Activated T-cell treated with anti-CD3 and anti-CD28 coated beads, Interleukin-2, amount 50 U/mL, for 72 hours (primary cell): Measurements from ENCODE around the gene HOXA11. TPM values are rescaled to one million over a fixed set of nuclear protein-coding genes. Genes with fewer than 3 reads are reported as not detected.
A peak's percentile ranks its signal among the peaks of the same experiment; 100 is the strongest.

Experiments
- ATAC-seq, 2 donors: fragments of 150-1000 bp; cut with Tn5 transposase; replicated peaks in 1 of 2; 2 replicates each; pipeline ENCODE4 v1.10.0; 2021; ENCODE audit warnings: moderate library complexity in 2 of 2, mild to moderate bottlenecking in 1 of 2
- DNase-seq, 2 donors: peaks; one replicate each; pipeline ENCODE4 v3.0.0; 2021 to 2022; ENCODE audit warnings: mixed read lengths in 1 of 2
- H3K27ac Mint-ChIP-seq: one replicate; pipeline ENCODE4 v1.8.0; 2022; ENCODE audit warnings: mild to moderate bottlenecking, moderate library complexity, mixed read lengths
- H3K27me3 Mint-ChIP-seq: one replicate; pipeline ENCODE4 v1.8.0; 2022; ENCODE audit warnings: low read depth, mixed read lengths
- H3K36me3 Mint-ChIP-seq, 2 donors: one replicate each; pipeline ENCODE4 v1.8.0; 2022; ENCODE audit warnings: mixed read lengths in 2 of 2, mild to moderate bottlenecking in 1 of 2; ENCODE audit not compliant: insufficient read depth in 2 of 2
- H3K4me1 Mint-ChIP-seq: one replicate; pipeline ENCODE4 v1.8.0; 2022; ENCODE audit warnings: low read depth, mixed read lengths
- H3K4me3 Mint-ChIP-seq, 2 donors: one replicate each; pipeline ENCODE4 v1.8.0; 2022; ENCODE audit warnings: mild to moderate bottlenecking in 2 of 2, mixed read lengths in 2 of 2, moderate library complexity in 2 of 2
- H3K9me3 Mint-ChIP-seq, 2 donors: one replicate each; pipeline ENCODE4 v1.8.0; 2022; ENCODE audit warnings: mixed read lengths in 2 of 2
- total RNA-seq, 2 donors: library from RNA; stranded (reverse); gene quantifications; one replicate each; pipeline ENCODE4 v1.2.3, GENCODE V29; 2022

The HOXA11 gene
- total RNA-seq, 2 donors from 2014 or later = 0.09 to 0.14 TPM

- Mint-ChIP-seq H3K27me3 (peaks cover 92% of the 10 kb centered on the region), H3K4me3 (peak overlapping the region; percentile 42 to 51), H3K36me3 (no peaks in the 10 kb centered on the region), H3K9me3 (no peaks in the 10 kb centered on the region), H3K4me1 (peaks cover 34% of the 10 kb centered on the region), H3K27ac (no peak overlapping the region)
- DNase-seq (no peak), ATAC-seq (no peak)
Observed at GRCh38 chr7:27193335-27194001, 8.4 kb upstream of the HOXA11 start.

DNA sequence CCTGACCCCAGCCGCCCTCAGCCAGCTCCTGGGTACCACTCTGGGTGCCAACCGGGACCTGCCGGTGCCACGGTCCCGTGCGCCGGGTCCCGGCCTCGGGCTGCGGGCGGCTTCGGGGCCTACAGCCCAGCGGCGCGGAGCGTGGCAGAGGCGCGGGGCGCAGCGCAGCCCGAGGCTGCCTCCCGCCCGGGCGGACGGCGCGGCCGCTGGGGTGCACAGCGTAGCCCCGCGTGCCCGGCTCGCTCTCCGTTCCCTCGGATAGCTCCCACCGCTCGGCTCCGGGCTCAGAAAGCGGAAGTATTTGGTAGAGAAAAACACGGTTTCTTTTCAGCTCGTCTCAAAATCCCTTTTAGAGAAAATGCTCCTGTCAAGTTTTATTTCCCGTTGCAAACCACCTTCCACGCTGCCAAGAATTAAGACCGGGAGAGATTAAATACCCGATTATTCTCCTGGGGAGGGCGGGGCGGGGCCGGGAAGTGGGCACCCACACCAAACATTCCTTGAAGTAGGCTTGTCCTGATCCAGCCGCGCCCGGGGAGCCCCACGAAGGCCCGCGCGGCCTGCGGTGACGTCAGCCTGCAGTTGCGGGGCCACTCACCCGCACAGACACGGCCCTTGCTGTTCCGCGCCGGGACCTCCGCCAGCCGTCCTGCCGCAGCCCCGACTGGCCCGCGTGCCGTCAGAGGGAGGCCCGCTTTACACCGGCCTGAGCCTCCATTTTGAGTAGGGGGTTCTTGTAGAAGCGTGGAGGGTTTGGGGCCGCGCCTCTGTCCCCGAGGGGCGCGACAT lies 7.7 kb upstream of the HOXA11 start:
- Mint-ChIP-seq H3K27me3 (peaks cover 92% of the 10 kb centered on the region), H3K4me1 (peaks cover 36% of the 10 kb centered on the region), H3K4me3 (peak overlapping the region; percentile 73 to 75), H3K36me3 (no peaks in the 10 kb centered on the region), H3K9me3 (no peaks in the 10 kb centered on the region), H3K27ac (no peak overlapping the region)
- DNase-seq (no peak), ATAC-seq (peak; percentile 51 to 58)

DNA sequence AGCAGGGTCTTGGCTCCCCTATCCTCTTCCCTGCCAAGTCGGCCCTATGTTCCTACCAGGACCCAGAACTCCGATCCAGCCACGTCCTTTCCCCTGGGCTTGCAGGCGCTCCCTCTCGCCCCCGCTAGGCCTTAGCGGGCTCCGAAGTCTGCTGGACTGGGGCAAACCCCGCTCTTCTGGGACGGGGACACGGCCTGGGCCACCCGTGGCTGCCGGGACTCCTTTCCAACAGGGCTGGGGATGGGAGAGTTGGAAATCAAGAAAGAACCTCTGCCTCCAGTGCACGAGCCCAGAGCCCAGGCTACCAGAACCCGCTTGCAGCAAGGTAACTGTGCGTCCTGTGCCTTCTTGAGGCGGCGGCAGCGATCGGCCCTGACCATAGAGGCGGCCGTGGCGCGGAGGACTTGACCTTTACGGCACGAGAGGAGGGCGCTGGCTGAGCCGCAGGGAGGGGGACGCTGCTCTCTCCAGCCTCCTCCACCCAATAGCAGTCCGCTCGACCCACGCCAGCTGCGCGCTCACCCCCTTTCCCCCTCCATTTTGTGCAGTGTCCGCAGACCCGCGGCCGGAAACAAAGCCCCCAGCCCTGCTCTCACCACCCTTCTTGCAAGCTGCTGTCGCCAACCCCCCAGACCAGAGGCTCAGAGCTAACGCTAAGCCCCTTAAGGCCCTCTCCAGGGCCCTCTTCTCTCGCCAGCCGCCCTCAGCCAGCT lies 7.0 kb upstream of the HOXA11 start:
- H3K4me3 Mint-ChIP-seq = peak overlapping the region; percentile 73 to 75

DNA sequence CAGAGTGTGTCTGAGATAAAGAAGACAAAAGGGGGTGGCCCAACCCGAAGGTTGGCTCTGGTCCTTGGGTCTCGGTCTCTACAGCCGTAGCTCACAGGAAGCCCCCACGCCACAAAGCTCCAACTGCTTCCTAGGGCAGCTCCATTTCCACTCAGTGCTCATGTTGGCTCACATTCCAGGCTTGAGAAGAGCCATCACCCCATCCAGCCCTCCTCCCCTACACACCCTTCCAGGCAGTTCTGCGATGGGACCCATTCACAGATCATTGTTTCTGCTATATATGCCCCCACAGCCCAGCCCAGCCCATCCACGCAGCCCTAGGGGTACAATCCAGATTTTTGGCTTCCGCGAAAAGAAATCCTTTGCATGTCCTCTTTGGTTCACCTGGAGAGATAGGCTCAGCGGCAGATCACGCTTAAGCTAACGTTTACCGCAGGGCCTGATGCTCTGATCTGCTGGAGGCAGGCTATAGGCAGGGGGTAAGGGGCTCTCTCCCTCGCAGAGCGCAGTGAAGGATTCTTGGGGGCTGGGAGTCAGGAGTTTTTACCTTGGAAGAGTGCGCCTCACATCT lies 6.2 kb upstream of the HOXA11 start:
- Mint-ChIP-seq H3K4me1 (peaks cover 43% of the 10 kb centered on the region), H3K27ac (no peak overlapping the region), H3K36me3 (no peaks in the 10 kb centered on the region), H3K27me3 (peaks cover 92% of the 10 kb centered on the region), H3K4me3 (no peak overlapping the region), H3K9me3 (no peaks in the 10 kb centered on the region)
- ATAC-seq (no peak), DNase-seq (no peak)

More for the DNA sequence above, 7.0 kb upstream of the HOXA11 start:
- H3K4me1 Mint-ChIP-seq = peaks cover 41% of the 10 kb centered on the region
- H3K27me3 Mint-ChIP-seq = peaks cover 92% of the 10 kb centered on the region
- peak in 1 of 2 donors; percentile 10 for ATAC-seq
- no peak overlapping the region for H3K27ac Mint-ChIP-seq
- no peaks in the 10 kb centered on the region for H3K36me3 Mint-ChIP-seq
- H3K9me3 Mint-ChIP-seq = no peaks in the 10 kb centered on the region
- DNase-seq = no peak

- peaks cover 54% of the 10 kb centered on the region for H3K4me1 Mint-ChIP-seq
Observed at GRCh38 chr7:27189997-27190748, 5.1 kb upstream of the HOXA11 start.

DNA sequence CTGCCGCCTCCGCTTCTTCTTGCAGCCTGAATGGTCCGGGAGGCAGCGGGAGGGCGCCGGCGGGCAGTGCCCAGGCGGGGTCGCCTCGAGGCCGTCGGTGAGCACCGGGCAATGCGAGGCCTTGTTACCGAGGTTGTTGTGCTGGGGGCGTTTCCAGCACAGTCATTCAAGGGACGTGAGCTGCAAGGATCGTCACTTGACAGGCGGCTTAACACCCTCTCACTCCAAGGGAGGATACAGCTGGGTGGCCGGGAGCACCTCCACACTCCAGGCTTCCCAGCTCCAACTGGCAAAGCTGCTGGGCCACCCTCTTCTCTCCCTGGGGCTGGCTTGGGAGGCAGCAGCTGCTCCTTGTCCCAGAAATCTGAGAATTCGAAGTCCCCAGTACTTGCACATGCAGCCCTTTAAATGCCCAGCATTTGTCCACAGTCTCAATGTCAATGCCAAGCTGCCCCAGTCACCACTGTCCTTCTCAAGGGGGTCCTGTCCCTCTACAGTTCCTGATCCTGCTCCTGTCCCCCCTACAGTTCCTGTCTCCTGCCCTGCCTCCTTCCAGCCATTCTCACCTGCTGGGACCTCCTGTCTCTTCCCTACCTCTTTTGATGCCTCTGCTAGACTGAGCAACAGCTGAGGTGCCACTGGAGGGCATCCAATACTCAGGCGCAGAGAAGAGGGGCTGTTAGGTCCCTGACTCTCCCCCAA lies 4.4 kb upstream of the HOXA11 start:
- Mint-ChIP-seq H3K4me3 (peak overlapping the region; percentile 75 to 86), H3K27me3 (peaks cover 93% of the 10 kb centered on the region), H3K9me3 (no peaks in the 10 kb centered on the region), H3K36me3 (no peaks in the 10 kb centered on the region), H3K4me1 (peaks cover 60% of the 10 kb centered on the region), H3K27ac (no peak overlapping the region)
- DNase-seq (peak in 1 of 2 donors; percentile 1), ATAC-seq (no peak)

More at GRCh38 chr7:27189997-27190748, 5.1 kb upstream of the HOXA11 start:
- Mint-ChIP-seq H3K9me3 (no peaks in the 10 kb centered on the region), H3K27ac (no peak overlapping the region), H3K4me3 (no peak overlapping the region), H3K27me3 (peaks cover 93% of the 10 kb centered on the region), H3K36me3 (no peaks in the 10 kb centered on the region)
- ATAC-seq (no peak), DNase-seq (no peak)

DNA sequence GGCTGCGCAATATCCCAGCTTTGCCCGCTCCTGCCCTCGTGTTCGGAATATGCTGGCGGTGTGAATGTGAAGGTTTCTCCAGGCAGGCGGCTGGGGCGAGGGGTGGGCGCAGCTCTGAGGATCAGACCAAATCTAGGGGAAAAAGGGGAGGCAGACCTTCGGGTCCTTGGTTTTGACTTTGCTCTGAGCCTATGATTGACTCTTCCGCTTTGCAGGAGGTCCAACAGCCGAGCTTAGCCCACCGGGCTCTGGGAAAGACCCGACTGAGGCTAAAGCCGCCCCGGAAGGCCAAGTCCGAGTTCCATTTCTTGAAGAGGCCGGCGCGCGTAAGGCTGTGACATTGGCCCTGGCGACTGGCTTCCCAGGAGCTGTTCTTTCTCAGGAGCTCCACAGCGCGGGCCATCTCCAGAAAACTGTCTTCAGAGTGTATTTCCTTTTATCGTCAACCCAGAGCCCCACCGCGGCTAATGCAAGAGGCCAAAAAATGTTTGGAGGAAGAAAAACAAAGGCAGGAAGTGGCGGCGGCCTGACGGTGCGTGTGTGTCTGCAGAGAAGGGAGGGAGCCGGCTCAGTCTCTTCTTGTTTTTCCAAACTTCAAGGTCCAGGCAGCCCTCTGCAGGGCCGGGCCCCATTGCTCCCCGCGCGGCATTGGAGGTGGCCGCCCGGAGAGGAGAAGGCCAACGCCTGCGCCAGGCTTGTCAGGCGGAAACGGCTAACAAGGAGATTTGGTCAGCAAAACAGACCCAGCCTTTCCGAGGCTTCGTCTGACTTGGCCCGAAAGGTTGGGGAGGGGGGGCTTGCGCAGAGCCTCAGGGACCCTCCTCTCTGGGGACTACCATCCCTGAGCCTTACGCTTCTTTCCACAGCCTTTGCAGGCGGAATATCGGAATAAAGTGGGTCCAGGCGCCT lies 3.6 kb upstream of the HOXA11 start:
- ATAC-seq (peak in 1 of 2 donors; percentile 8), DNase-seq (peak in 1 of 2 donors; percentile 53)
- H3K27me3 Mint-ChIP-seq = peaks cover 85% of the 10 kb centered on the region
- no peaks in the 10 kb centered on the region for H3K9me3 Mint-ChIP-seq
- peak overlapping the region; percentile 46 for H3K27ac Mint-ChIP-seq
- H3K36me3 Mint-ChIP-seq = no peaks in the 10 kb centered on the region
- H3K4me1 Mint-ChIP-seq = peaks cover 56% of the 10 kb centered on the region
- H3K4me3 Mint-ChIP-seq = peak overlapping the region; percentile 75 to 86

- Mint-ChIP-seq H3K27ac (no peak overlapping the region), H3K4me3 (peak overlapping the region; percentile 75 to 86), H3K36me3 (no peaks in the 10 kb centered on the region), H3K4me1 (peaks cover 52% of the 10 kb centered on the region), H3K9me3 (no peaks in the 10 kb centered on the region), H3K27me3 (peaks cover 83% of the 10 kb centered on the region)
- ATAC-seq (no peak), DNase-seq (no peak)
Observed at GRCh38 chr7:27187475-27188385, 2.7 kb upstream of the HOXA11 start.

- H3K27ac Mint-ChIP-seq = no peak overlapping the region
- peaks cover 52% of the 10 kb centered on the region for H3K4me1 Mint-ChIP-seq
- DNase-seq (no peak), ATAC-seq (no peak)
- H3K27me3 Mint-ChIP-seq = peaks cover 82% of the 10 kb centered on the region
- no peaks in the 10 kb centered on the region for H3K36me3 Mint-ChIP-seq
- peak overlapping the region in 1 of 2 donors; percentile 86 for H3K4me3 Mint-ChIP-seq
- H3K9me3 Mint-ChIP-seq = no peaks in the 10 kb centered on the region
Observed at GRCh38 chr7:27186668-27187474, 1.8 kb upstream of the HOXA11 start.
